Measurements from ENCODE around the gene SDC1. TPM values are rescaled to one million over a fixed set of nuclear protein-coding genes. Genes with fewer than 3 reads are reported as not detected.

The SDC1 gene
- total and polyA plus RNA-seq, 9 donors: 0.62 to 9.1 (median 3.8) TPM

- no peak overlapping the region for H3K27ac ChIP-seq
- TF ChIP-seq CTCF (IDR thresholded peaks at IDR 0.05) (no peak), EP300 (IDR thresholded peaks at IDR 0.05) (no peak)
- DNase-seq: no peak
- no peaks in the 10 kb centered on the region for H3K9me3 ChIP-seq
- WGBS, 3 donors: 86 to 98% (median 94%) methylated on average over 2 of the region's 2 CpGs
- H3K4me3 ChIP-seq: no peak overlapping the region
- H3K4me1 ChIP-seq (ENCODE audit: insufficient read depth): no peaks in the 10 kb centered on the region
- intact Hi-C loops (cut with DNase I): no loop called here
- H3K36me3 ChIP-seq: no peaks in the 10 kb centered on the region
- no peaks in the 10 kb centered on the region for H3K27me3 ChIP-seq
Measured at GRCh38 chr2:20159411-20160070, 65.4 kb downstream of the SDC1 start.

GRCh38 chr2:20157193-20157891, 67.6 kb downstream of the SDC1 start:
- DNase-seq: no peak
- H3K27ac ChIP-seq: no peak overlapping the region
- H3K9me3 ChIP-seq: no peaks in the 10 kb centered on the region
- no peaks in the 10 kb centered on the region for H3K27me3 ChIP-seq
- H3K4me3 ChIP-seq: no peak overlapping the region
- no peaks in the 10 kb centered on the region for H3K36me3 ChIP-seq
- no peaks in the 10 kb centered on the region for H3K4me1 ChIP-seq (ENCODE audit: insufficient read depth)
- TF ChIP-seq CTCF (IDR thresholded peaks at IDR 0.05): no peak
- no peak for TF ChIP-seq EP300 (IDR thresholded peaks at IDR 0.05)
- no peak for TF ChIP-seq POLR2A (IDR thresholded peaks at IDR 0.05)
- intact Hi-C loops (cut with DNase I): no loop called here
- WGBS, 3 donors: 11 to 24% (median 22%) methylated on average over 8 of the region's 8 CpGs

- no peak for DNase-seq
- Histone ChIP-seq H3K36me3 (no peaks in the 10 kb centered on the region), H3K27ac (no peak overlapping the region), H3K9me3 (no peaks in the 10 kb centered on the region), H3K4me1 (ENCODE audit: insufficient read depth) (no peaks in the 10 kb centered on the region), H3K27me3 (no peaks in the 10 kb centered on the region), H3K4me3 (no peak overlapping the region)
- 91 to 95% (median 92%) methylated on average over 3 of the region's 3 CpGs for WGBS, 3 donors
- TF ChIP-seq EP300 (IDR thresholded peaks at IDR 0.05): no peak
- TF ChIP-seq CTCF (IDR thresholded peaks at IDR 0.05): no peak
- no peak for TF ChIP-seq POLR2A (IDR thresholded peaks at IDR 0.05)
- intact Hi-C loops (cut with DNase I): no loop called here
Measured at GRCh38 chr2:20156836-20157192, 68.1 kb downstream of the SDC1 start.

- no peaks in the 10 kb centered on the region for H3K27me3 ChIP-seq
- WGBS, 3 donors: 89 to 97% (median 93%) methylated on average over 3 of the region's 3 CpGs
- no peaks in the 10 kb centered on the region for H3K4me1 ChIP-seq (ENCODE audit: insufficient read depth)
- DNase-seq: no peak
- TF ChIP-seq EP300 (IDR thresholded peaks at IDR 0.05) (no peak), POLR2A (IDR thresholded peaks at IDR 0.05) (no peak), CTCF (IDR thresholded peaks at IDR 0.05) (no peak)
- no peaks in the 10 kb centered on the region for H3K9me3 ChIP-seq
- H3K4me3 ChIP-seq: no peak overlapping the region
- no peaks in the 10 kb centered on the region for H3K36me3 ChIP-seq
- intact Hi-C loops (cut with DNase I): no loop called here
- no peak overlapping the region for H3K27ac ChIP-seq
Measured at GRCh38 chr2:20156076-20156759, 68.7 kb downstream of the SDC1 start.

Measured in ovary (tissue), 9 donors.